GM19467 (cell line): ENCODE results near the gene JAK2.
"Not testable (repeated sequence)": the region's sequence is repeated elsewhere in the genome, so short reads cannot be mapped to it uniquely, and the experiment has no call there.

ENCODE experiments used
- ATAC-seq: cut with Tn5 transposase; IDR thresholded peaks from one replicate; pipeline ENCODE4 v1.9.1; 2021; ENCODE audit warnings: mild to moderate bottlenecking, moderate library complexity; ENCODE audit not compliant: unreplicated experiment

The JAK2 gene

GRCh38 chr9:4980086-4980727, 4.9 kb upstream of the JAK2 start:
- ATAC-seq, result no peak

- ATAC-seq, result no peak
These were observed 2.2 kb upstream of the JAK2 start for GRCh38 chr9:4982721-4983482.

- ATAC-seq, result no peak
These were observed 1.4 kb upstream of the JAK2 start for GRCh38 chr9:4983601-4984165.

- no peak for ATAC-seq
These were observed 876 bp upstream of the JAK2 start for GRCh38 chr9:4984171-4984620.

DNA sequence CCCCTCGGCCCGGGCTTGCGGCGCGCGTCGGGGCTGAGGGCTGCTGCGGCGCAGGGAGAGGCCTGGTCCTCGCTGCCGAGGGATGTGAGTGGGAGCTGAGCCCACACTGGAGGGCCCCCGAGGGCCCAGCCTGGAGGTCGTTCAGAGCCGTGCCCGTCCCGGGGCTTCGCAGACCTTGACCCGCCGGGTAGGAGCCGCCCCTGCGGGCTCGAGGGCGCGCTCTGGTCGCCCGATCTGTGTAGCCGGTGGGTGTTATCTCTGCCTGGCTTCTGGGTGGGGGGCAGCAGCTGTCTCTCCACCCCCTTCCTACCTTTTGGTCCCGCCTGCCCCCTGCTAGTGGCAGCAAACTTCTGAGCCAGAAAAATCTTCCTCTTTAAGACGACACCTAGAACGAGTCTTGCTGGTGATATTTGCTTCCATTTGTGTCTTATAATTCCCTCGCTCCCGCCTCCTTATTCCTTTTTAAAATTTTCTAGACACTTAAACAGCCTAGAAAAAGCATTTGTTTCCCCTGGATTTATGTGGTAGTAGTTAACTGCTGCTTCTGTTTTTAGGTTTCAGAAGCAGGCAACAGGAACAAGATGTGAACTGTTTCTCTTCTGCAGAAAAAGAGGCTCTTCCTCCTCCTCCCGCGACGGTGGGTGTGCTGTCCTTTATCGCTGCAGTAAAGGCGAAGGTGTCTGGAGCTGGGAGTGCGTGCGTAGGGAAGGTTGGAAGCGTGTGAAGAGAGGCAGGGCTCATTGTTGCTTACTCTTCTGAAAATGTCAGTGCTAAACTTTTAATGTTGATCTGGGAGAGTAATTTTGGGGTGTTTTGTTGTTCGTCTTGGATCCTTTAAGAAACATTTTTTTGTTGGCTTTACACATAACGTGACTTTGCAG, 554 bp downstream of the JAK2 start:
- peak; percentile 20 for ATAC-seq

GRCh38 chr9:4986296-4986695, 1.2 kb downstream of the JAK2 start:
- no peak for ATAC-seq

- ATAC-seq, result no peak
These were observed 1.7 kb downstream of the JAK2 start for GRCh38 chr9:4986783-4987182.

DNA sequence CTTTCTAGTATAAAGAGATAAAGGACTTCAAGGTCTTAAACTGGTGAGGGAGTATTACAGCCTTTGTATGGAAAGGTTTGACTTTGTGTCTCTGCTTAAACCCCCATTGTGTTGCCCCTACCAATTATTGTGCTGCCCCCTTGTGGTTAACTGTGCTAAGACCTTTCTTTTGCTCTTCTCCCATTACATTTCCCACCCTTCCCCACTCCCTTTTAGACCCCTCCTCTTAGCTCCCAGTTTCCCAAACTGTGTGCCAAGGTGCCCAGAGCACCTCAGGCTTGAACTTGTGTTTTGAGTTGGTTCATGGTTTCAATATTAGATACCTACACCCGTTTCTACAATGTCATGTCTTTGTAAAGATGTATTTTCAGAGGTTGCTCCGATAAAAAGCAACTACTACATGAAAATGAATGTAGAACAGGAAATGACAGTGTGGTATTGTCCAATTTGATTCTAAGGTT, 2.9 kb downstream of the JAK2 start:
- ATAC-seq, result no peak

DNA sequence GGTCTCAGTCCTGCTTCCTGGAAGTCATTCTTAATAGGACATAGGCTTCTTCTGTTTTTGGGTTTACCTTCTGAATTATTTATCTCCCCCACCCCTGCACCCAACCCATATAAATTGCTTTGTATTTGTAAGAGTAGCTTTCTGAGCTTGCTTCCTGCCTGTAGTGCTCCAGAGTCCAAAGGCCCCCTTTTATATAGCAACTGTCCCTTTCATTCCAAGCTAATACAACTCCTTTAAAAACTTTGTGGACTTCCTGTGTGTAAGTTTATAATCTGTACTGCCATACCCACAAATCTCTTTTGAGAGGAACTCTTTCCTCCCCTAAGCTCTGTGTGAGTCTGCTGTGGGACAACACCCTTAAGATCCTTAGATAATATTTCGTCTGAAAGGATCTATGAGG, 7.8 kb downstream of the JAK2 start:
- ATAC-seq, result no peak

DNA sequence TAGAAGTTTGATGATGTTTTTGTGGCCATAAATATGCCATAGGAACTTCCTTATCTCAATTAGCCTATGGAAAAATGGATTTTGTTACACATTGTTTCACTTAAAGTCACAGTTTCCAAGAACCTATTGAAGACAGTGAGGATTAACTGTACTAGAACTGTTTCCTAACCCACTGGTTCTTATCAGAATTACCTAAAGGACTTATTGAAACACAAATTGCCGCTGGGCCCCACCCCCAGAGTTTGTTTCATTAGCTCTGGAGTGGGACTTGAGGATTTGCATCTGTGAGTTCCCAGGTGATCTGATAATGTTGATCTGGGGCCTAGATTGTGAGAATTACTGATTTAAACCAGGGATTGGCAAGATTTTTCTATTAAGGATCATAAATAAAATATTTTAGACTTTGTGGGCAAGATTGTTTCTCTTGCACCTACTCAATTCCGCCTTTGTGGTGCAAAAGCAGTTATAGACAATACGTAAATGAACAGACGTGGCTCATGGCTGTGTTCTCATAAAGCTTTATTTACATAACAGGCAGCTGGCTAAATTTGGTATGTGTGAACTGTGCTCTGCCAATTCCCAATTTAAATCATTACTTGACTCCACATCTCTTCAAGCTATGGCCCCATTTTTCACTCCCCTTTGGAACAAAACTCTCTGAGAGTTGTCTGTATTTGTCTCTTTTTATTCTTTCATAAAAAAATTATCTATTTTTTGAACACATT, 9.3 kb downstream of the JAK2 start:
- no peak for ATAC-seq

DNA sequence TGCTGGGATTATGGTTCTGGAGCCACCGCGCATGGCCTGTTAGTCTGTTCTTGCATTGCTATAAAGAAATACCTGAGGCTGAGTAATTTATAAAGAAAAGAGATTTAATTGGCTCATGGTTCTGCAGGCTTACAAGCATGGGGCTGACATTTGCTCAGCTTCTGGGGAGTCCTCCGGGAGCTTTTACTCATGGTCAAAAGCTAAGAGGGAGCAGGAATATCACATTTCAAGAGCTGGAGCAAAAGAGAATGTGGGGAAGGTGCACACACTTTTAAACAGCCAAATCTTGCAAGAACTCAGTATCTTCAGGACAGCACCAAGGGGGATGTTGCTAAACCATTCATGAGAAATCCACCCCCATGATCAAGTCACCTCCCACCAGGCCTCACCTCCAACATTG, 12.1 kb downstream of the JAK2 start:
- no peak for ATAC-seq

- ATAC-seq, result no peak
These were observed 12.6 kb downstream of the JAK2 start for GRCh38 chr9:4997631-4998030.

DNA sequence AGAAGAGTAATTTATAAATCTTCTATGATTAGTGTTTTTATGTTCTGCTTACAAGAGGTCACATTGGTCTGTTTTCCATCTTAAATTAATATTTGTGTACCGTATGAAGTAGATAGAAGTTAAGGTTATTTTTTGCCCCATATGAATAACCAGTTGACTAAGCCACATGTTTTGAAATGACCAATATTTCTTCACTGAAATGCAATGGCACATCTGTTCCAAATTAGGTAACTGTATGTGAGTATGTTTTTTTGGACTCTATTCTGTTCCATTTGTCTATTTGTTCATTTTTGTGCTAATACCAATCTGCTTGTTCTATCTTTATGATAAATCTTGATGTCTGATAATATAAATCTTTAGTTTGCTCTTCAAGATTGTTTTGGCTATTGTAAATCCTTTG, 17.7 kb downstream of the JAK2 start:
- ATAC-seq, result no peak

DNA sequence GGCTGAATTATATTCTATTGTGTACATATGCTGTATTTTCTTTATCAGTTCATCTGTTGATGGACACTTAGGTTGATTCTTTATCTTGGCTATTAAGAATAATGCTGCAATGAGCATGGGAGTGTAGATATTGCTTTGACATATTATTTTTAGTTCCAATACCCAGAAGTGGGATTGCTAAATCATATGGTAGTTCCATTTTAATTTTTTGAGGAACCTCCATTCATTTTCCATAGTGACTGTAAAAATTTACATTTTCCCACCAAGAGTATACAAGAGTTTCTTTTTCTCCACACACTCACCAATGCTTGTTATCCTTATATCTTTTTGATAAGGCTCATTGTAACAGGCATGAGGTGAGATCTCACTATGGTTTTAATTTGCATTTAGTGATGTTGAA, 19.4 kb downstream of the JAK2 start:
- ATAC-seq, result no peak

DNA sequence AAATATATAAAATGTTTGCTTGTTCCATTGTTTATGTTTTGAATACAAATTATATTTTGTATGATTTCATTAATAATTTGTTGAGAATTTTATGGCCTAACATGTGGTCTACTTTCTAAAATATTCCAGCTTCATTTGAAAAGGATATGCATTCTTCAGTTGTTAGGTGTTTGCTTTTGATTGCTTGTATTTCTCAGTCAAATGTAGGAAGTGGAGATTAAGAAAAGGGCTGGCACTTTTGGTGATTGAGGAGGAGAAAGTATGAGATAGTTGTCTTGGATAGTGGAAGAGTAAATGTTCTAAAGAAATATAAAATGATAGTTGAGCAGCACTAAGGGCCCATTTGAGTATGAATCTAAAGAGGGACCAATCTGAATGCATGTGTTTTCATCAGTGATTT, 23.1 kb downstream of the JAK2 start:
- ATAC-seq, result no peak

GRCh38 chr9:5013374-5013773, 28.3 kb downstream of the JAK2 start:
- no peak for ATAC-seq

DNA sequence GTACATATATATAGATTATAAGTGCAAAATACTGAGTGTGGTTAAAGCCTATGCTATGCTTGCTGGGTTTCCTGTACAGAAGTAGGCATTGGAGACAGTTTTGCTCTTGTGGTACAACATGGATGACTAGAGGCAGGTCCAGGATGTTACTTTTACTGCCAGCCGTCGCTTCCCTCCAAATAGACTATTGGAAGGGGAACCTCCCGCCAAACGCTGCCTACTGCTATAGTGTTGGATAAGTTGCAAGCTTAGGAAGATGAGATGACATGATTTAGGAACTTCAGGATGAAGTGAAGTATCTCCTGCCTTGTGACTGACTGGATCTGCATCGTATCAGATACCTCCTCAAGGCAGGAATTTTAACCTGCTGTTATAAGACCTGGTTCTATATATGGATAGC, 30.9 kb downstream of the JAK2 start:
- ATAC-seq, result no peak

- no peak for ATAC-seq
These were observed 40.3 kb downstream of the JAK2 start for GRCh38 chr9:5025416-5025815.

- ATAC-seq, result not testable (repeated sequence)
These were observed 46.9 kb downstream of the JAK2 start for GRCh38 chr9:5031941-5032340.

DNA sequence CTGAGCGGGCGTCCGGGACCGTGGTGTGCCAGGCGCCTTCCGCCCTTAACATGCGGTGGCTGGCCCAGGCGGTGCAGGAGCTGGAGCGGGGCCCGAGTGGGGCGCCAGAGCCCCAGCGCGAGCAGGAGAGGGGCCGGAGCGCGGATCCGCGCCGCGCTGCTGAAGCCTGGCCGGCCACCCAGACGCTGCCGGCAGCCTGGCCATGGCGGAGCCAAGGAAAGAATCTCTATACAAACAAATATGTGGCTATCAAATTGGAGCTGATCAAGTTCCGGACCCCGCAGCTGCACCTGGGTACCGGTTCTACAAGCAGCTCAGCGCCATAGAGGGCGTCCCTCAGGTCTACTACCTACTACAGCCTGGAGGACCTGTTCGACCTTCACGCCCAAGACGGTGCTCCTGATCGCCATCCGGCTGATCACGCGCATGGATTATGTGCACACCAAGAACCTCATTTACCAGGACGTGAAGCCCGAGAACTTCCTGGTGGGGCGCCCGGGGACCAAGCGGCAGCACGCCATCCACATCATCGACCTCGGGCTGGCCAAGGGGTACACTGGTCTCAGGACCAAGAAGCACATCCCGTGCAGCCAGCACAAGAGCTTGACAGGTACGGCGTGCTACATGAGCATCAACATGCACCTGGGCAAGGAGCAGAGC, 55.8 kb downstream of the JAK2 start:
- ATAC-seq, result no peak
